Spinal cord (tissue), 10 donors: ENCODE measurements around the gene MYH15. TPM values are rescaled to one million over a fixed set of nuclear protein-coding genes. Genes with fewer than 3 reads are reported as not detected.
A peak's percentile ranks its signal among the peaks of the same experiment; 100 is the strongest.

ENCODE experiments used
- DNase-seq, 6 donors: peaks; one replicate each; pipeline versions ENCODE4 v3.0.0 to v3.0.0-alpha.2; 2013 to 2015; ENCODE audit warnings: low spot score in 6 of 6, low read depth in 4 of 6
- H3K27ac ChIP-seq: one replicate; pipeline ENCODE4 v1.5.1; 2013; ENCODE audit warnings: low read depth, low read length, control low read depth
- H3K27me3 ChIP-seq: one replicate; pipeline ENCODE4 v1.6.1; 2013; ENCODE audit warnings: low read length; ENCODE audit not compliant: control insufficient read depth, insufficient read depth
- H3K36me3 ChIP-seq: one replicate; pipeline ENCODE4 v1.6.1; 2013; ENCODE audit warnings: low read length; ENCODE audit not compliant: control insufficient read depth, insufficient read depth
- H3K4me1 ChIP-seq: one replicate; pipeline ENCODE4 v1.6.1; 2013; ENCODE audit warnings: low read length; ENCODE audit not compliant: control insufficient read depth, insufficient read depth
- H3K4me3 ChIP-seq: one replicate; pipeline ENCODE4 v1.5.1; 2013; ENCODE audit warnings: low read depth, low read length, control low read depth
- H3K9me3 ChIP-seq: one replicate; pipeline ENCODE4 v1.6.1; 2013; ENCODE audit warnings: low read length; ENCODE audit not compliant: control insufficient read depth, insufficient read depth
- WGBS: methylation state at CpG from one replicate; pipeline ENCODE4 v1.1.5; 2013; ENCODE audit warnings: missing lambda C conversion rate; ENCODE audit not compliant: insufficient coverage; 5-methylcytosine and 5-hydroxymethylcytosine counted together
- polyA plus RNA-seq, 2 donors: library from polyadenylated mRNA; unstranded; fragments of 120-200 nt; gene quantifications; one replicate each; pipeline ENCODE4 v1.2.1, GENCODE V29; 2013; ENCODE audit not compliant: insufficient read length in 2 of 2
- total RNA-seq, 2 donors: library from RNA; depleted of rRNA in 1 of 2; stranded (reverse); fragments of 120-200 nt in 1 of 2; fragments of >200 nt in 1 of 2; gene quantifications; one replicate each; pipeline versions ENCODE4 v1.2.3 to v1.2.4, GENCODE V29; 2013 to 2014
- donor health status: healthy.

Gene MYH15
- total and polyA plus RNA-seq, 4 donors, result 0.35 to 1.2 (median 0.89) TPM

DNA sequence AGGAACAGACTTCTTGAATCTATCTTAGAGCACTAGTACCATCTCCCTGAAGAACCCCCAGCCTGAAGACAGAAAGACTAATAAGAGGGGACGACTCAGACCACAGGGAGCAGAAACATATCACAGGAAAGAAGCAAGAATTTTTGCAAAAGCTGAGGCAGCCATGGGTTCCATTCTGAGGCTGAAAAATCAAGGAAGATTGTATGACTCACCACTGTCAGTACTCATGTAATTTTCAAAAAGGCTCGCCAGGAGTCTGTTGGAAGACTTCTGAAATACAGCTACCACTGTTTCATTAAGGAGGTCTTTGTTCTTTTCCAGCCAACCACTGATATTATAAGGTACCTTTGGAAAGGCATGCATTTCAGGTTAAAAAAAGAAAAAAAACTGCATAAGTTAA lies 47.5 kb downstream of the MYH15 start:
- Histone ChIP-seq H3K27me3 (no peaks in the 10 kb centered on the region), H3K4me3 (no peak overlapping the region), H3K36me3 (no peaks in the 10 kb centered on the region), H3K27ac (no peak overlapping the region), H3K9me3 (no peaks in the 10 kb centered on the region), H3K4me1 (no peaks in the 10 kb centered on the region)
- WGBS, result 83% methylated on average over 1 of the region's 2 CpGs
- no peak for DNase-seq

DNA sequence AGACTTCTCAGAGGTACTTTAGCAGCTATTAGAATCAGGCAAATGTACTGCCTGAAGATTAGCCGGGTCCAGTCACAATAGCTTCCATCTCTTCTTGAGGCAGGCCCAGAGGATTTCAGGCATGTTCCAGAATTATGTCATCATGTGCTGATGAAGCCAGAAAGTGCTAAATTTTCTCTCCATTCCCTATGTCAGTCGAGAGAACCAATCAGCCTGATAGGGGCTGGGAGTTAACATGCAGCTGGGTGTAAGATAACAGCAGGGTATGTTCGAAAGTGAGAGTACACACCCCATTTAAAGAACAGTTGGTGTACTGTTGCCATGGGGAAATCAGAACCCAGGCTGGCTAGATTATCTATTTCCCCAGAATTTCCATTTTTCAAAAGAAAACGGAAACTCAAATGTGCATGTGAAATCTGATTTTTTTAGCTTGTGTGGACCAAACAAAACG lies 48.7 kb downstream of the MYH15 start:
- peak in 2 of 6 donors; percentile 72 to 76 for DNase-seq
- H3K36me3 ChIP-seq, result no peaks in the 10 kb centered on the region
- H3K9me3 ChIP-seq, result no peaks in the 10 kb centered on the region
- no peaks in the 10 kb centered on the region for H3K4me1 ChIP-seq
- WGBS, result 62% methylated on average over 3 of the region's 5 CpGs
- H3K27ac ChIP-seq, result no peak overlapping the region
- H3K4me3 ChIP-seq, result no peak overlapping the region
- H3K27me3 ChIP-seq, result no peaks in the 10 kb centered on the region

DNA sequence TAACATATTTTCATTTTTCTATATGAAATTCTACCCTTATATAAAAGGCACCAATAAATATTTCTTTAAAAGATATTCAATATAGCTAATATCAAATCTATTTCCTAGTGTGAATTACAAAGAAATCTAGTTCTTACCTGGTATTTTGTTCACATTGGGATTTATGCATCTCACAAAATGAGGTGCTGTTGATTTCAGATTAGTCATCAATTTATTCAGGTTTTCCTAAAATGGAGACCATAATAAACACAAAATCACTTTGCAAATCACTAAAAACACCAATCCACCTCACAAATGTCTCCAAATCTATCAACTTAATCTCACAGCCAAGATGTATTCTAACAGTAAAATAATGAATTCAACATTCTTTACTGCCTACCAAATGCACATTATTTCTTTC lies 51.2 kb downstream of the MYH15 start:
- Histone ChIP-seq H3K27ac (no peak overlapping the region), H3K9me3 (no peaks in the 10 kb centered on the region), H3K36me3 (no peaks in the 10 kb centered on the region), H3K4me1 (no peaks in the 10 kb centered on the region), H3K4me3 (no peak overlapping the region), H3K27me3 (no peaks in the 10 kb centered on the region)
- no peak for DNase-seq

DNA sequence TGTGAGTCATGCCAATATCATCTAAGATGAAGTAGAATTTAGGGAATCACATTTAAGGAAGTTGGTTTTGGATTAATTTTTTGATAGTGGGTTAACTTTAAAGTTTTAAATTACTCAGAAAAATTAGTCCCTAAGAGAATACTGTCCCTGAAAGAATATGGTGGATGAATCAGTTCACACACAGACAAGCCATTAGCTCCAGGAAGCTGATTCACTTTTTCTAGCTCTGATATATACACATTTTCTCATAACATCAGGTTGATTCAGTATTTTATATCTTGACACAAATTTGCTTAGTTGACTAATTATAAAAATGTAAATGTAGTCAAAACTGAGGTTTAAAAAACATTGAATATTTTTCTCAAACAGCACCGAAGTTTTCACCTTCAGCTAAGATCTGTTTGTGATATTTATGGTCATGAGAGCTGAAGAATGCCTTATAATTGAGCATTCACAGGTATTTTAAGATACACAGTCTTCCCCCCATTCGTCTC lies 55.1 kb downstream of the MYH15 start:
- Histone ChIP-seq H3K9me3 (no peaks in the 10 kb centered on the region), H3K4me1 (no peaks in the 10 kb centered on the region), H3K27me3 (no peaks in the 10 kb centered on the region), H3K36me3 (no peaks in the 10 kb centered on the region), H3K4me3 (no peak overlapping the region), H3K27ac (no peak overlapping the region)
- 40% methylated on average over 1 of the region's 2 CpGs for WGBS
- no peak for DNase-seq

DNA sequence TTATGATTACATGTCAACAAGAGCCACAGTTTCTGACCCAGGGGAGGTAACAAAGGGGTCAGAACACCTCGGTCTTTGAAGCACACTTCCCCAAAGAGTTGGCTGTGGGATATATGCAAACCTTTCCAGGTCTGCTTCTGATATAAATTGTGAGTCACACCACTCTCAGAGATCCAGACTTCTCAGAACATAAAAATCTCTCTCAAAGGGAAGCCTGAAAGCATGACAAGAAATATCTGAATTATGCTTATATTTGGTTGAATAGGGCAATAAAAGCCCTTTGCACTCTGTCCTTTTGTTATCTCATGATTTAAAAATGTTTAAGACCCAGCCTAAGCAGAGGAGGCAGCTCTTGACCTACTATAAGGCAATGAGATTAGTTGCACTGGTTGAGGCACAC lies 56.8 kb downstream of the MYH15 start:
- no peak overlapping the region for H3K27ac ChIP-seq
- H3K4me1 ChIP-seq, result no peaks in the 10 kb centered on the region
- no peak overlapping the region for H3K4me3 ChIP-seq
- H3K9me3 ChIP-seq, result peaks cover 2% of the 10 kb centered on the region
- no CpG with 5 or more reads among the region's 1 CpG for WGBS
- no peaks in the 10 kb centered on the region for H3K27me3 ChIP-seq
- DNase-seq, result no peak
- no peaks in the 10 kb centered on the region for H3K36me3 ChIP-seq

DNA sequence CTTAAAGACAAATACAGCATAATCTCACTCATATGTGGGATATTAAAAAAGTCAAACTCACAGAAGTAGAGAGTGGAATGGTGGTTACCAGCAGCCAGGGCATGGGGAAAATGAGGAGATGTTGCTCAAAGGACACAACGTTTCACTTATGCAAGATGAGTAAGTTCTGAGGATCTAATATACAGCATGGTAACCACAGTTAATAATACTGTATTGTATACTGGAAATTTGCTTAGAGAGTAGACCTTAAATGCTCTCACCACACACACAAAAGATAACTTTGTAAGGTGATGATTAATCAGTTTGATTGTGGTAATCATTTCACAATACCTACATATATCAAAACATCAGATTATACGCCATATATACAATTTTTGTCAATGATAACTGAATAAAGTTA lies 60.0 kb downstream of the MYH15 start:
- H3K27me3 ChIP-seq, result no peaks in the 10 kb centered on the region
- H3K4me3 ChIP-seq, result no peak overlapping the region
- no CpG with 5 or more reads among the region's 2 CpGs for WGBS
- peaks cover 7% of the 10 kb centered on the region for H3K9me3 ChIP-seq
- H3K27ac ChIP-seq, result no peak overlapping the region
- H3K36me3 ChIP-seq, result no peaks in the 10 kb centered on the region
- no peaks in the 10 kb centered on the region for H3K4me1 ChIP-seq
- DNase-seq, result no peak

DNA sequence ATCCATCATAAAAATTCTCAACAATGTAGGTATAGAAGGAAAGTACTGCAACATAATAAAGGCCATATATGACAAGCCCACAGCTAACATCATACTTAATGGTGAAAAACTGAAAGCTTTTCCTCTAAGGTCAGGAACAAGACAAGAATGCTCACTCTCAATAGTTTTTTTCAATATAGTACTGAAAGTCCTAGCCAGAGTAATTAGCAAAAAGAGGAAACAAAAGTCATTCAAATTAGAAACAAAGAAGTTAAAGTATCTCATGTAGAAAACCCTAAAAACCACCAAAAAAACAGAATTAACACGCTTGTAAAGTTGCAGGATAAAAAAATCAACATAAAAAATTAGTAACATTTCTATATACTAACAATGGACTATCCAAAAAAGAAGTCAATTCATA lies 61.8 kb downstream of the MYH15 start:
- no CpG with 5 or more reads among the region's 1 CpG for whole genome bisulfite sequencing

DNA sequence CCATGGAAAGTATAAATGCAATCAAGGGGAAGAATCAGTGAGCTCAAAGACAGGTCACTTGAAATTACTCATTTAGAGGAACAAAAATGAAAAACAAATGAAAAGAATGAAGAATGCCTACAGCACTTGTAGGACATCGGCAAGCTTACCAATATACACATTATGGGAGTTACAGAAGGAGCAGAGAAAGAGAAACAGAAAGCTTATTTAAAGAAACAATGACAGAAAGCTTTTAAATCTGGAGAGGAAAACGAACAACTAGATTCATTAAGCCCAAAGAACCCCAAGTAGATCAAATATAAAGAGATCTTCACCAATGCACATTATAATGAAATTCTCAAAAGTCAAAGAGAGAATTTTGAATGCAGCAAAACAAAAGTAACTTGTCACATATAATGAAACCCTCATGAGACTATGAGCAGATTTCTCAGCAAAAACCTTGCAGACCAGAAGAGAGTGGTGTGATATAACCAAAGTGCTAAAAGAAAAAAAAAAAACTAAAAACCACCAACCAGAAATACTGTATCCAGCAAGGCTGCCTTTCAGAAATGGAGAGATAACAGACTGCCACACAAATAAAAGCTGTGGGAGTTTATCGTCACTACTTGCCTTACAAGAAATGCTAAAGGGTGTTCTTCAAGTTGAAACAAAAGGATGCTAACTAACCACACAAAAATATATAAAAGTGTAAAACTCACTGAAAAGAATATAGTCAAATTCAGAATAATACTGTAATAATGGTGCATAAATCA lies 63.1 kb downstream of the MYH15 start:
- no CpG with 5 or more reads among the region's 3 CpGs for WGBS
- Histone ChIP-seq H3K4me3 (no peak overlapping the region), H3K27me3 (no peaks in the 10 kb centered on the region), H3K36me3 (no peaks in the 10 kb centered on the region), H3K9me3 (peaks cover 7% of the 10 kb centered on the region), H3K27ac (no peak overlapping the region), H3K4me1 (no peaks in the 10 kb centered on the region)
- no peak for DNase-seq

More for the DNA sequence above, 61.8 kb downstream of the MYH15 start:
- Histone ChIP-seq H3K27ac (no peak overlapping the region), H3K27me3 (no peaks in the 10 kb centered on the region), H3K4me3 (no peak overlapping the region), H3K9me3 (peaks cover 7% of the 10 kb centered on the region), H3K36me3 (no peaks in the 10 kb centered on the region), H3K4me1 (no peaks in the 10 kb centered on the region)
- no peak for DNase-seq

DNA sequence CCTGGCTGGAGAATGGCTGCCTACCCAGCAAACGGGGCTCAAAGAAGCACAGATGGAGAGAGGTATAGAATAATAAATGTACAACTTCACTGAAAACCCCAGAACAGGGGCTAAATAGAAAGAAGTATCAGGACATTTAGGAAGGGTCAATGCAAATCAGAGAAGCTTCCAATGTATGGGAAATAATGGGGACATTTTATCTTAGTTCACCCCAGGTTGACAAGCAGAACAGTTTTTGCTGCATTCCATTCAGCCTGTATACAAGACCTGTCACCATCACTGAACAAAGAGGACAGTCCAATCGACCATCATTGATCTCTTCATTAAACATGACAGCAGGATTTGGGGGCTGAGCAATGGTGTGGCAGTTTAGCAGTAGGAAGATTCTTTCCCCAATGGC lies 68.1 kb downstream of the MYH15 start:
- Histone ChIP-seq H3K4me1 (no peaks in the 10 kb centered on the region), H3K4me3 (no peak overlapping the region), H3K27ac (no peak overlapping the region), H3K36me3 (no peaks in the 10 kb centered on the region), H3K27me3 (no peaks in the 10 kb centered on the region), H3K9me3 (peaks cover 3% of the 10 kb centered on the region)
- no CpG with 5 or more reads among the region's 2 CpGs for WGBS
- DNase-seq, result no peak

DNA sequence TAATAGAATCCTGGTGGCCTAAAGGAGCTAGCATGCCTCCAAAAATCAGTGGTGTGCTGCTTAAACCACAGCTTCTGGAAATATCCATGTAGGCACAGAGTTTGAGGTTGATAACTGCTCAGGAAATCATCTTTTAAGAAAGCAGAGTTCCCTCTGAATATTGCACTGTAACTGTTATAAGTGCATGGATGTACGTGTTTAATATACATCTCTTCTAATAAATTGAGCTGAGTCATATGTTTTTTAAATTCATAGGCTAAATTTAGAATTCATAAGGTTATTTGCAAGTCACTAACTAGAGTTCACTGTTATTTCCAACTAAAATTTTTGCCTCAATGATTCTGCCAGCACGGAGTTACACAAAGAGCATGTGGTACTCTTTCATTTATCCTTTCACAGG lies 68.9 kb downstream of the MYH15 start:
- WGBS, result no CpG with 5 or more reads among the region's 2 CpGs
- no peak for DNase-seq
- no peaks in the 10 kb centered on the region for H3K27me3 ChIP-seq
- H3K4me3 ChIP-seq, result no peak overlapping the region
- no peaks in the 10 kb centered on the region for H3K4me1 ChIP-seq
- H3K9me3 ChIP-seq, result no peaks in the 10 kb centered on the region
- no peak overlapping the region for H3K27ac ChIP-seq
- H3K36me3 ChIP-seq, result no peaks in the 10 kb centered on the region
